ENCODE results near the gene FBXL16. TPM values are rescaled to one million over a fixed set of nuclear protein-coding genes. Genes with fewer than 3 reads are reported as not detected.

Gene FBXL16
- total RNA-seq, 1 experiment from 2014 or later: 1.1 TPM

- H3K27me3 ChIP-seq (replicated peaks; ENCODE audit: insufficient read depth, low read depth, low read length, poor library complexity): no peaks in the 10 kb centered on the region
- ChIA-PET CTCF (interaction anchor here (0.6 kb wide), 1 partner anchor 22 kb away, joined by 10 read pairs; no protein-coding TSS in a partner anchor), POLR2A (ENCODE audit: low non-redundant PET) (no interaction called here)
- H3K27ac ChIP-seq (ENCODE audit: low read depth, low read length, poor library complexity, severe bottlenecking): no peak overlapping the region
- H3K4me3 ChIP-seq (ENCODE audit: low read depth, low read length, poor library complexity, severe bottlenecking): no peak overlapping the region
- H3K36me3 ChIP-seq (ENCODE audit: insufficient read depth, low read length, poor library complexity, severe bottlenecking): peaks cover 4% of the 10 kb centered on the region
- peaks cover 6% of the 10 kb centered on the region for H3K4me1 ChIP-seq (ENCODE audit: insufficient read depth, low read length, poor library complexity, severe bottlenecking)
- no TSS peak for BruUV-seq (replicated peaks)
- DNase-seq (ENCODE audit: low spot score): no peak
- no peaks in the 10 kb centered on the region for H3K9me3 ChIP-seq (ENCODE audit: low read depth, low read length, poor library complexity, severe bottlenecking)
- TF ChIP-seq CTCF (conservative IDR thresholded peaks at IDR 0.05; ENCODE audit: low read depth, low read length) (0 out of 2 replicates have a peak, but pooled peaks have one; percentile 13), EZH2 (IDR thresholded peaks at IDR 0.05; ENCODE audit: borderline replicate concordance, low read depth, low read length, poor library complexity, severe bottlenecking) (no peak)
- intact Hi-C loops (cut with micrococcal nuclease; ENCODE audit: unreplicated experiment): no loop called here
These were observed 46.7 kb downstream of the FBXL16 start for GRCh38 chr16:658679-659571.

GRCh38 chr16:657487-657886 lies 48.1 kb downstream of the FBXL16 start:
- H3K27ac ChIP-seq (ENCODE audit: low read depth, low read length, poor library complexity, severe bottlenecking): no peak overlapping the region
- no peak for TF ChIP-seq CTCF (conservative IDR thresholded peaks at IDR 0.05; ENCODE audit: low read depth, low read length)
- TF ChIP-seq EZH2 (IDR thresholded peaks at IDR 0.05; ENCODE audit: borderline replicate concordance, low read depth, low read length, poor library complexity, severe bottlenecking): no peak
- H3K4me1 ChIP-seq (ENCODE audit: insufficient read depth, low read length, poor library complexity, severe bottlenecking): peaks cover 6% of the 10 kb centered on the region
- BruUV-seq (replicated peaks): no TSS peak
- no peak overlapping the region for H3K4me3 ChIP-seq (ENCODE audit: low read depth, low read length, poor library complexity, severe bottlenecking)
- ChIA-PET POLR2A (ENCODE audit: low non-redundant PET) (no interaction called here), CTCF (no interaction called here)
- DNase-seq (ENCODE audit: low spot score): no peak
- peaks cover 4% of the 10 kb centered on the region for H3K36me3 ChIP-seq (ENCODE audit: insufficient read depth, low read length, poor library complexity, severe bottlenecking)
- H3K9me3 ChIP-seq (ENCODE audit: low read depth, low read length, poor library complexity, severe bottlenecking): no peaks in the 10 kb centered on the region
- intact Hi-C loops (cut with micrococcal nuclease; ENCODE audit: unreplicated experiment): no loop called here
- no peaks in the 10 kb centered on the region for H3K27me3 ChIP-seq (replicated peaks; ENCODE audit: insufficient read depth, low read depth, low read length, poor library complexity)

GRCh38 chr16:654034-654433 lies 51.6 kb downstream of the FBXL16 start:
- H3K36me3 ChIP-seq (ENCODE audit: insufficient read depth, low read length, poor library complexity, severe bottlenecking): peaks cover 4% of the 10 kb centered on the region
- no peaks in the 10 kb centered on the region for H3K9me3 ChIP-seq (ENCODE audit: low read depth, low read length, poor library complexity, severe bottlenecking)
- intact Hi-C loops (cut with micrococcal nuclease; ENCODE audit: unreplicated experiment): no loop called here
- no peak overlapping the region for H3K27ac ChIP-seq (ENCODE audit: low read depth, low read length, poor library complexity, severe bottlenecking)
- DNase-seq (ENCODE audit: low spot score): no peak
- CTCF ChIA-PET: interaction anchor here (0.6 kb wide), 1 partner anchor 565 kb away, joined by 7 read pairs; no protein-coding TSS in a partner anchor
- H3K27me3 ChIP-seq (replicated peaks; ENCODE audit: insufficient read depth, low read depth, low read length, poor library complexity): no peaks in the 10 kb centered on the region
- no peak overlapping the region for H3K4me3 ChIP-seq (ENCODE audit: low read depth, low read length, poor library complexity, severe bottlenecking)
- no peaks in the 10 kb centered on the region for H3K4me1 ChIP-seq (ENCODE audit: insufficient read depth, low read length, poor library complexity, severe bottlenecking)
- BruUV-seq (replicated peaks): no TSS peak
- POLR2A ChIA-PET (ENCODE audit: low non-redundant PET): no interaction called here
- TF ChIP-seq CTCF (conservative IDR thresholded peaks at IDR 0.05; ENCODE audit: low read depth, low read length) (no peak), EZH2 (IDR thresholded peaks at IDR 0.05; ENCODE audit: borderline replicate concordance, low read depth, low read length, poor library complexity, severe bottlenecking) (no peak)

All from A673 (cell line).